GM19455 (cell line): ENCODE results near the gene SENP5.
A peak's percentile ranks its signal among the peaks of the same experiment; 100 is the strongest.

Experiments used
- ATAC-seq: cut with Tn5 transposase; IDR thresholded peaks from one replicate; pipeline ENCODE4 v1.9.1; 2021; ENCODE audit not compliant: unreplicated experiment

The SENP5 gene

DNA sequence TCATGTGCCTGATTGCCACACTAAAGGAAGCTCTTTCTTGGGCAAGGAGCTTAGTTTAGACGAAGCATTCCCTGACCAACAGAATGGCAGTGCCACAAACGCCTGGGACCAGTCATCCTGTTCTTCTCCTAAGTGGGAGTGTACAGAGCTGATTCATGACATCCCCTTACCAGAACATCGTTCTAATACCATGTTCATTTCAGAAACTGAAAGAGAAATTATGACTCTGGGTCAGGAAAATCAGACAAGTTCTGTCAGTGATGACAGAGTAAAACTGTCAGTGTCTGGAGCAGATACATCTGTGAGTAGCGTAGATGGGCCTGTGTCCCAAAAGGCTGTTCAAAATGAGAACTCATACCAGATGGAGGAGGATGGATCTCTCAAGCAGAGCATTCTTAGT, 18.4 kb downstream of the SENP5 start:
- ATAC-seq, result no peak

DNA sequence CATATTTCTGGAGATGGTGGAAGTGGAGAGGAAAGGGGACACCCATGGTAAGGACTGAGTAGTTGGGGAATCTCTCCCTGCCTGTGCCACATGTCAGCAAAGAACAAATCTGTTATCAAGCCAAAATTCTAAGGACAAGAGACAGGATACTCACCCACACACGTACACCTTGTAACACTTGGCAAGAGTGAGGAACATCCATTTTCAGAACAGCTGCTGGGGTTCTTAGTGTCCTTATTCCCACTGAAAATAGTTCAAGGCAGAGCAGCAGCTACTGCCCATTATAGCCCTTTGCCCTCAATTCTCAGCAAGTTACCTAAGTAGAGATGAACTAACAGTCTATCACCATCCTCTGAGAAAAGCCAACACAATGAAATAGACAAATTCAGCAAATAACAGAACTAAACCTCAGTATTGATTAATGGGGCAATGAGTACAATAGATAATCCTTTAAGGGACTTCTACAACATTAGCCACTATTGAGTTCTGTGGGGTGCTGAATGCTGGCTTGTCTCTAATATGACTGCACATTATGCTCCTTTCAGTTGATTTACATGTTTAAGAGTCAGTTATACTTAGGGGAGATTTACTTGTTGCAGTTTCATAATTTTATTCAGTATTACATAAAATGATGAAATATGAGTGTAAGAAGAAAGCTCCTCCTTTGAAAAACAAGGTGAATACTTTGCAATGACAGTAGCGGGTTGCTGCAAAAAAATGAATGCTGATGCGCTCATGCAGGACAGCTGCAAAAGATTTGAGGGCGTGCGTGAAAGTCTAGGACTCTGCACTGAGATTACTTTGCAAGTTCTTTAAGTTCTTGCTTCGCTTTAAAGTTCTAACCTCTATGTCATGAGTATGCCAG, 22.4 kb downstream of the SENP5 start:
- no peak for ATAC-seq

DNA sequence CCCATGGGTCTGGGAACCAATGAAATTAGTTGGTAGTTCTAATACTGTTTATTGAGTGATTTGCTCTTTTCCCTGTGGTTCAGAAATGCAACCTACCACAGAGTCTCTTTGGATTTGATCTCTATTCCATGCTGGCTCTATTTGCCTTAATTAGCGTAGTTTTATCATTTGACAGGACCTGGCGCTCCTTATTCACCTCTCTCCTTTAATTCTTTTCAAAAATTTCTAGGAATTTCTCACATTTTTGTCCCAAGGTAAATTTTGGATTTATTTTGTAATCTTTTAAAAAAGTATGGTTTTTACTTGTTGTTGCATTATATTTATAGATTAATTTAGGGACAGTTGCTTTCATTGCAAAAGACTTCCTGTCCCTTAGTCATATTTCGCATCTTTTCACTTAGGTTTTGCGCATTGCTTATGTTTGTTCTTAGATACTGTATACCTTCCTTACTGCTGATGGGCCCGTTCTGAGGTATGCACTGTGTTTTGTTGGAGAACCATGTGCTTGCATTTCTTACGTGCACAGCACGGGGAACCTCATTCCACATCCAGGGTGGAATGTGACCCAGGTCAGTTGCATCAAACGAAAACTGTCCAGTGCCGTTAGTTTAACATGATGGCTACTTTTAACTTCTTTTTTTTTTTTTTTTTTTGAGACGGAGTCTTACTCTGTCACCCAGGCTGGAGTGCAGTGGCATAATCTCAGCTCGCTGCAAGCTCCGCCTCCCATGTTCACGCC, 27.0 kb downstream of the SENP5 start:
- ATAC-seq, result no peak

DNA sequence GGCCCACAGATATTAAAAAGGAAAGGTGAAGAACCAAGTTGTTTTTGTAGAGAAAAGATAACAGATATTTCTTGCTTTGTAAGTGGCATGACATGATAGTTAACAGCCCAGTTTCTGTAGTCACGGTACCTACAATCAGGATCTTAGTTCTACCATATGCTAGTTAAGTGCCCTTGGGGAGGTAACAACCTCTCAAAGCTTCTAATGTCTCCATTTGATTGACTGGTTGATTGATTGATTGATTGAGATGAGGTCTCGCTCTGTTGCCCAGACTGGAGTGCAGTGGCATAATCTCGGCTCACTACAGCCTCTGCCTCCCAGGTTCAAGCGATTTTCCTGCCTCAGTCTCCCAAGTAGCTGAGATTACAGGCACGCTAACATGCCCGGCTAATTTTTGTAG, 28.5 kb downstream of the SENP5 start:
- no peak for ATAC-seq

DNA sequence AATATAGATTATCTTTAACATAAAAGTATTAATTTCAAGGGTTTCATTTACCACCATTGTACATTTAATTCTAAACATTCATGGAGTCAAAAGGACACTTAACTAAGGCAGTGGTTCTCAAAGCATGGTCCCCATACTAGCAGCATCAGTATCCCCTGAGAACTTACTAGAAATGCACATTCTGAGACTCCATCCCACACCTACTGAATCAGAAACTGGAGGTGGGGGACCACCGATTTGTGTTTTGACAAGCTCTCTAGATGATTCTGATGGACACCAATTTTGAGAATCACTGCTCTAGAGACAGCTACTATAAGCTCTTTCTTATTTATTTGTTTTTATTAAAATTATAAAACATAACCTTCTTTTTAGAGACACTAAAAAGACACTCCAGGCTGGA, 34.0 kb downstream of the SENP5 start:
- no peak for ATAC-seq

DNA sequence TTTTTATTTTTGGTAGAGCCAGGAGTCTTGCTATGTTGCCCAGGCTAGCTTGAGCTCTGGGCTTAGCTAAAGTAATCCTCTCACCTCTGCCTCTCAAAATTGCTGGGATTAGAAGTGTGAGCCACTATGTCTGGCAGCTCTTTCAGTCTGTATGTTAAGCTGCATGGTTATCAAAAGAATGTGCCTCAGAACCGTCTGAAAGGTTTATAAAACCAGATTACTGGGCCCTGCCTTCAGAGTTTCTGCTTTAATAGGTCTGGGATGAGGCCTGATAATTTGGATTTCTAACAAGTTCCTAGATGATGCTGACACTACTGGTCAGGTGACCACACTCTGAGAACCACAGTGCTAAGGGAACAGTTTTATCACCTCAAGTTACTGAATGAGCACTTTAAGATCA, 34.6 kb downstream of the SENP5 start:
- ATAC-seq, result no peak

DNA sequence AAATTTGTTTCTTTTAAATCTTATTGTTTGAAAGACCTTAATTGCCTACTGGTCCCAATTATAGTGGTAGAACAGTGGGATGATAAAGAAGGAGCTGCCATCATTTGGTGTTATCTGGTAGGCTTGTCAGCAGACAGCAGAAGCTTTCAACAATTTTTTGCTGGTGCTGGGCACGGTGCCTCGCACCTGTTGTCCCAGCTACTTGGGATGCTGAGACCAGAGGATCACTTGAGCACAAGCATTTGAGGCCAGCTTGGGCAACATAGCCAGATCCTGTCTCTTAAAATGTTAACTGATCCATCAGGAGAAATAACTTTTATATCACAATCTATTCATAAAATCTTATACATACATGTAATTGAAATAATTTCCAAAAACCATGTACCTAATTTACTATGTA, 36.0 kb downstream of the SENP5 start:
- no peak for ATAC-seq

DNA sequence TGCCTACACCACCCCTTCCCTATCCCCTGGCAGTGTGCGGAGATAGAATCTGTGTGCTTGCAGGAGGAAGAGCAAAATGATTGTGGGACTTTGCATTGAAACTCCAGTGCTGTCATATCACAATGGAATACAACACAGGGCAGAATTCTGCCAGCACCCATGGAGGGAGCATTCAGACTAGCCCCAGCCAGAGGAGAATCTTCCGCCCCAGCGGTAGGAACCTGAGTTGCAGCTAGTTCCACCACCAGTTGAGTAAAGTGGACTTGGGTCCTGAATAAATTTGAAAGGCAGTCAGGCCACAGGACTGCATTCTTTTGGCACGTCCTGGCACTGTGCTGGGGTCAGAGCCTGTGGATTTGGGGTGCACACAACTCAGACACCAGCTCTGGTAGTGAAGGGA, 47.1 kb downstream of the SENP5 start:
- no peak for ATAC-seq

DNA sequence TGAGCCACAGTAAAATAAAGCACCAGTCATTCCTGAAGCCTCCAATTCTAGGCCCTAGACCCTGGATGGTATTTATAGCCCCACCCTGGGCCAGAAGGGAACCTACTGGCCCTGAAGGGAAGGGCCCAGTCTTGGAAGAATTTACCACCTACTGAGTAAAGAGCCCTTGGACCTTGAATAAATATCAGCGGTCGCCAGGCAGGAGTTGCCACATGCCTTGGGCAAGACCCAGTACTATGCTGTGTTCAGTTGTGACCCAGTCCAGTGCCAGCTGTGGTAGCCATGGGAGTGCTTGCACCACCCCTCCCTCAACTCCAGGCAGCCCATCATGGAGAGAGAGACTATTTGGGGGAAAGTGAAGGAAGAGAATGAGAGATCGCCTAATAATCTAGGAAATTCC, 47.7 kb downstream of the SENP5 start:
- ATAC-seq, result no peak

DNA sequence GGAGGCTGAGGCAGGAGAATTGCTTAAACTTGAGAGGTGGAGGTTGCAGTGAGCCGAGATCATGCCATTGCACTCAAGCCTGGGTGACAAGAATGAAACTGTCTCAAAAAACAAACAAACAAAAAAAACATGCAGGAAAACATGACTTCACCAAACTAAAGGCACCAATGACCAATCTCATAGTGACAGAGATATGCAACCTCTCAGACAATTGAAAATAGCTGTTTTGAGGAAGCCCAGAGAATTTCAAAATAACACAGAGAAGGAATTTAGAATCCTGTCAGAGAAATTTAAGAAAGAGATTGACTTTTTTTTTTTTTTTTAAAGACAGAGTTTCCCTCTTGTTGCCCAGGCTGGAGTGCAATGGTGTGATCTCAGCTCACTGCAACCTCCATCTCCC, 48.5 kb downstream of the SENP5 start:
- no peak for ATAC-seq

DNA sequence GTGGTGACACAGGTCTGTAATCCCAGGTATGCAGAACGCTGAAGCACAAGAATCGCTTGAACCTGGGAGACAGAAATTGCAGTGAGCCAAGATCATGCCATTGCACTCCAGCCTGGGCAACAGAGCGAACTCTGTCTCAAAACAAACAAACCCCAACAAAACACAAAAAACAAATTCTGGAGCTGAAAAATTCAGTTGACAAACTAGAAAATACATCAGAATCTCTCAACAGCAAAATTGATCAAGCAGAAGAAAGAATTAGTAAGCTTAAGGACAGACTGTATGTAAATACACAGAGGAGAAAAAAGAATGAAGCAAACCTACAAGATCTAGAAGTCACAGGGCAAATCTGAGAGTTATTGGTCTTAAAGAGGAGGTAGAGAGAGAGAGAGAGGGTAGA, 49.3 kb downstream of the SENP5 start:
- no peak for ATAC-seq

DNA sequence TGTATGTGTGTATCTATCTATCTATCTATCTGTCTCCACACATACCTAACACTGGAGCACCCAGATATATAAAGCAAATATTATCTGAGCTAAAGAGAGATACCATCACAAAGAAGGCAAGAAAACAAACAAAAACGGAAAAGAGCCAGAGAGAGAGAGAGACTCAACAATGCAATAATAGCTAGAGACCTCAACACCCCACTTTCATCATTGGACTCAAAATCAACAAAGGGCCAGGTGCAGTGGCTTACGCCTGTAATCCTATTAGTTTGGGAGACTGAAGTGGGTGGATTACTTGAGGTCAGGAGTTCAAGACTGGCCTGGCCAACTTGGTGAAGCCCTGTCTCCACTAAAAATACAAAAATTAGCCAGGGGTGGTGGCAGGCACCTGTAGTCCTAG, 51.2 kb downstream of the SENP5 start:
- ATAC-seq, result no peak

DNA sequence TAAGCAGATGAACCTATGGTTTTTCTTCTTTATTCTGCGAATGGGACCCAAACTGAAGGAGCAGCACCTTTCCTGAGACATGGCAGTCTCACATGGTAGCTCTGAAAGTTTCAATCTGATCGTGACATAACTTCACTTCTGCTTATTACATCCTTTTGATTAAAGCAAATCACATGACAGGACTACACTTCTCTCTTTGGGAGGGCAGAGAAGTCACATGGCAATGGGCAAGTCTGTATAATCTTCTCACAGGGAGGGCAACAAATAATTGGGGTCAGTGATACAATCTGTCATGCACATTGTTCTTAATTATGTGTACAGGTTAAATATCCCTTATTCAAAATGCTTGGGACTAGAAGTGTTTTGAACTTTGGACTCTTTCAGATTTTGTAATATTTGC, 53.0 kb downstream of the SENP5 start:
- no peak for ATAC-seq

DNA sequence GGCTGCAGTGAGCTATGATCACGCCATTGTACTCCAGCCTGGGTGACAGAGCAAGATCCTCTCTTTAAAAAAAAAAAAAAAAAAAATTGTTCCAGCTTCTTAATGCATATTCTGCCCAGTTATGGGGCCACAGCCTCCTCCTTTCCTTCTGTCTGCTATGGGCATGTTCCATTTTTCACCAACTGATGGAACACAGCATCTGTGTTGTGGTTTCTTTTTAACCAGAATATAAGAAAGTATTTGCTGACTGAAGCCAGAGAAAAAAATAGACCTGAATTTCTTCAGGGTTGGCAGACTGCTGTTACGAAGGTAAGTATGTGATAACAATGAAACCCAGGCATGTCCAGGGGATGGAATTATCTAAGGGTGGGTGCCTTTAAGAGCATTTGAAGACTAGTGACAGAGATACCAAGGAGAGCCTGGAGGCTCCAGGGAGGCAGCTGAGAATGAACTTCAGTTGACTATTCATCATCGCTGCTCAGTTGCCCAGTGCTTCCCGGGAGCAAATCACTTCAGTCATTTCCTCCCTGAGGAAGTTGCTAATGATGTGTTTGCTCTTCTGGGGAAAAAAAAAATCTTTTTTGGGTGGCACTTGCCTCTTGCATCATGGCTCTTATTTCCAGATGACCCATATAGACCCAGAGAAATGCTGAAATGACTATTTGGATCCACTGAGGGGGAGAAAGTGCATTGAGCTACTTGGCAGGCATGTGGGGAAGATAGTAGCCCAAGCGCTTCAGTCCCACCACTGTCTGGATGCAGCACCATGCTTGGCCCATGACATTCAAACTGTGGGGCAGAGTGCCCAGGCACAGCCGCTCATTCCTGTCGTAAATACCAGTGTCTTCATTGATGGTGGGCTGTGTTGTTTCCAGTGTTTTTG, 60.1 kb downstream of the SENP5 start:
- no peak for ATAC-seq

DNA sequence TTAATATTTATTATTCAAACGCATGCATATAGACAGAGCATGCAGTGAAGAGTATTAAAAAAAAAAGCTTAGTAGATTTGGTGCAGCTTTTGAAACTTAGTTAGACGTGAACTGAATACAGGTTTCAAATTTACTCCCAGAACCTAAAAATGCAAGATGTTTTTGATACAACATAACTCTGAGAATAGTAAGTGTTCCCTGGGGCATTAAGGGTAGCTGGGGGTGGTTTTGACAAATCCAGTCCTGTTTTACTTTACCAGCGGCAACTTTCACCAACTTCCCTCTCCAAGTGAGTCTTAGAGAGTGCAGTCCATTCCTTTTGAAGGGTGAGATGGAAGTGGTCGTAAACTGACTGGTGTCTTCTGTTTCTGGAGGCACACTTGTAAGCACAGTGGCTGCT, 63.4 kb downstream of the SENP5 start:
- no peak for ATAC-seq

DNA sequence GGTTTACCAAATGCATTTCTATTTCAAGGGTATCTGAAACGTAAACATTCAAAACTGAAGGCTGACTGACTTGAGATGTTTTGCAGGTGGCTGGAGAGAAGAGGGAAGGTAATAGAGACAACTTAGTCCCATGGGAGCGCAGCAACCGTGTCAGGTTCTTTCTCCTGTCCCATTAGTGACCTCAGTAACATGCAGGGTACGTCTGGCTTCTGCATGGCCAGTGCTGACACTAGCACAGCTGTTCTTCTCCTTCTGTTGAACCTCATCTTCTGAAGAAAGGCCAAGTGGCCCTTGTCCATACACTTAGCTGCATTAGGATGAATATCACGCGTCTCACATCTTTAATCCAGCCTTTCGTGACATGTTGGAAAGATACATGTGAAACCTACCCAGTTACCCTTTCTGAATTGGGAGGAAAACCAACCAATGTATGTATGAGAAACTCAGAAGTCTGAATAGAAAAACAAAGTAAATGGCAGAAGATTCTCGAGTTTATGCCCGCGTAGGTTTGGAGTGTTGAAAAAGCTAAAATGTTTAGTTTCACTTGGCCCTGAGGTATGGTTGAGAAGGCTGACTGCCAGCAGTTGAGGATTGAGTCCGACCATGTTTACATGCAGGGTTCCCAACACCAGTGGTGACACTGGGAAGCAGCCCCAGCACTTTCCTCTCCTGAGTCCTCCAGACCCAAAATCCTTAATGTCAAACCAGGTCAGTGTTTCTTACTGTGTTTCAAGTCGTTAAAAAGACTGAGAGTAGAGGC, 64.3 kb downstream of the SENP5 start:
- no peak for ATAC-seq

DNA sequence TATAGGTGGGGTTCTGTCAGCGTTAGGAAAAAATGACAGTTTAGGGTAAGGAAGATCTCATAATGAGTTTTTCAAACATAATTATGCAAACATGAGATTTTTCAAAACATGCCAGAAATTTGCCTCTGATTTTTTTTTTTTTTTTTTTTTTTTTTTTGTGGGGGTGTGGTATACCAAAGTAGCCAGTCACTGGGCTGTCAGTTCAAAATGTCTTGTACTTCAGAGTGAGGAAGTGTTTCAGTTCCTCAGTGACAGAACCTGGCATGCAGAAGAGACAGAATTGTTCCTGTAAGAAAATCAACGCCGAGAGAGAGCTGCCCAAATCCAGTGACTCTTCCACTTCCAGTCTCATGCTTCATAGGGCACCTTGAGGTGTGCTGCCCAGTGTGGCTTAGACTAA, 64.9 kb downstream of the SENP5 start:
- no peak for ATAC-seq

DNA sequence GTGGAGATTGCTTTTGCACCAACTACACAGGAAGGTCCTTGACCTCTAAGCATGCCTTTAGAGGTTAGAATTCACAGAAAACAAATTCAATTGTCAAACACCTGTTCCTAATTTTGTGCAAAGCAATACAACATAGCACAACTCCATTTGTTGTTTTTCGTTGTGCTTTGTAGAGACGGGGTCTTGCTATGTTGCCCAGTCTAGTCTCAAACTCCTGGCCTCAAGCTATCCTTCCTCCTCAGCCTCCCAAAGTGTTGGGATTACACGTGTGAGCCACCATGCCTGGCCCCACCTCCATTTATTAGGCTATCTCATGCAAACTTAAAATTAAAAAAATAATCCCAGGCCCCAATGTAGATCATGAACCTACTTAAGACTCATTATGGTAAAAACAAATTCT, 68.6 kb downstream of the SENP5 start:
- no peak for ATAC-seq

DNA sequence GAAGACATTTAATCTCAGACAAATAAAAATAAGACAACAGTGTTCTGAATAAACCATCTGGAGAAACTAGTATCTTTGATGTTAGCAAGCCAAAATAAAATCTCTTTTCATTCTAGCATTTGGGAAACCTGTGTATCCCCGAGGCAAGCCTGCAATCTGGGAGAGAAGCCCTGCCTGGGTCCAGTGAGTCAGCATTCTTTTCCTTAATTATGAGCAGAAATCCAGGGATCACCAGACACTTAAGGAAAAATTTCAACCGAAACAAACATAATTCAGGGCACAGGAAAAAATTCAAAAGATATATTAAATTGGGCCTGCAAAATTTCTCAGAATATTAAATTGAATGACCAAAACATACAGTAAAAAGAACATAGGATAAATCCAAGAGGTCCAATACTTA, 70.4 kb downstream of the SENP5 start:
- no peak for ATAC-seq

DNA sequence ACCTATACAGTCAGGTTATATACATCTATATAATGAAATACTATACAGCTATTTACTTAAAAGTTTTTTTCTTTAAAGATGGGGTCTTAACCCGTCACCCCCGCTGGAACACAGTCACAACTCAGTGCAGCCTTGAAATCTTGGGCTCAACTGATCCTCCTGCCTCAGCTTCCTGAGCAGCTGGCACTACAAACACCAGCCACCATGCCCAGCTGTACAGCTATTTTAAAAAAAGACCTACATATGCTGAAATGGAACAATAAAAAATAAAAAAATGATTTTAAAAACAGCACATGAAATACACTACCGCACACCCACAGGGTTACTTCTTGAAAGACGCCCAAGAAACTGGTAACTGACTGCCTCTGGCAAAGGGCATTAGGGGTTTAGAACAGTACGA, 70.9 kb downstream of the SENP5 start:
- no peak for ATAC-seq

DNA sequence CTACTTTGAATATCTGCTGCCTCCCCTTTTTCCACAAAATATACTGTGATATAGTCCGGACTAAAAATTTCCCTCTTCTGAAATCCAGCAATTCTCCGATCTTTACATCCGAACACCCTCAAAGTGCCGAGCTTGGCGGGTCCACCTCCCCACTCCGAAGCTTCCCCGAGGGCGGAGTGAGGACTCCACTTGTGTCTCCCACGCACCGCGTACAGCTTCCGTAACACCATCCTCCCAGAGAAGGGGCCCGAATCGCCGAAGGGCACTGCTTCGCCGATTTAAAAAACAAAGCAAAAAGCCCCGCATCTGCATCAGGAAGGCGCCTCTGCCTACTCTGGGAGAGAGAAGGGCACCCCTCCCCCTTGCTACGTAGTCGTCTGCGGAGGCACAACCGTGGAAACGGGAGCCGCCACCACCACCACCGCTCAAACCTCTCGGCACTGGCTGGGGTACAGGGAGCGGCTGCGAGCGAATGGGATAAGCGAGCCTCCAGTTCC, 74.1 kb downstream of the SENP5 start:
- peak; percentile 34 for ATAC-seq
